Mucosa of gallbladder (tissue), 1 donor: Measurements from ENCODE around the gene CFAP298. TPM values are rescaled to one million over a fixed set of nuclear protein-coding genes. Genes with fewer than 3 reads are reported as not detected.
"Not testable (repeated sequence)": the region's sequence is repeated elsewhere in the genome, so short reads cannot be mapped to it uniquely, and the experiment has no call there.

Source experiments
- DNase-seq: peaks from one replicate; pipeline ENCODE4 v3.0.0-alpha.2; 2020; ENCODE audit warnings: low spot score
- total RNA-seq: library from RNA; stranded (reverse); gene quantifications from one replicate; pipeline ENCODE4 v1.2.1, GENCODE V29; 2021
- donor health status: DM: no; HTN: no; CAD: no.

The CFAP298 gene
- total RNA-seq, 1 donor from 2014 or later, result 43.2 TPM

DNA sequence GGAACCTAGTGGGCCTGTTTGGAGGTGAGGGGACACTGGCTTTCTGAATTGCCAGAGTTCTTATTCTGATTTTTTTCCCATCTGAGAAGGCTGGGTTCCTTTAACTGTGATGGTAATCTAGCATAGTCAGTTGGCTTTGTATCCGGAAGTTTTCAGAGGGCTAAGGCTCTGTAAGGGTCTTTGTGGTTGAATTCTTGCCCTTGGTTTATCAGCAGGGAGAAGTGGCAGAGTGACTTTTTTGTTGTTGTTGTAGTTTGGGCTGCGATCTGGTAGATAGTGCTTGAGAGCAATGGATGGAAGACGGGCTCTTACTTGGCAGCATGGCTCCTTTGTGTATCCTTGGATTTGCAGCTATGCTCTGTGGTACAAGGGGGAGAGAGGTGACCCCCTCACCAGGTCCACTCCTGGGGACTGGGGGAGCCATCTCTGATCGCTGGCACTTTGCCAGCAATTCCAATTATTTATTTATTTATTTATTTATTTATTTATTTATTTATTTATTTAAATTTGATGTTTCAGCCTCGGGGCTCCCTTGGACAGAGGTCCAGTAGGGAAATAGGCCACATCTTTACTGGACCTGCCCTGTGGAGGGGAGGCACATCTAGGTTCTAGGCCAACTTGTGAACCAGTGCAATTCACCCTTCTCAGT is 45.3 kb downstream of the CFAP298 start:
- no peak for DNase-seq

DNA sequence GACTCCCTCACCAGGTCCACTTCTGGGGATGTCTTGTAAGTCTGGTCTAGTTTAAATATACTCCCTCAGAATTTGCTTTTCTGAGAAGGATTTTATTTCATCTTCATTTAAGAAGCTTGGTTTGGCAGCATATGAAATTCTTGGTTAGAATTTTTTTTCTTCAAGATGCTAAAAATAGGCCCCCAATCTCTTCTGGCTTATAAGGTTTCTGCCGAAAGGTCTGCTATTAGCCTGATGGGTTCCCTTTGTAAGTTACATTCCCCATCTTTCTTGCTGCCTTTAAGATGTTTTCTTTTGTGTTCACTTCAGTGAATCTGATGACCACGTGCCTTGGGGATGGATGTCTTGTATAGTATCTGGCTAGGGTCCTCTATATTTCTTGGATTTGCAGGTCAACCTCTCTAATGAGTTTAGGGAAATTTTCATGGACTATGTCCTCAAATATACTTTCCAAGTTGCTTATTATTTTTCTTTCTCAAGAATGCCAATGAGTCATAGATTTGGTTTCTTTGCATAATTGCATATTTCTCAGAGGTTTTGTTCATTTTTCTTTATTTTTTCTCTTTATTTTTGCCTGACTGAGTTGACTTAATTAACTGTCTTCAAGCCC is 46.2 kb downstream of the CFAP298 start:
- DNase-seq, result no peak

DNA sequence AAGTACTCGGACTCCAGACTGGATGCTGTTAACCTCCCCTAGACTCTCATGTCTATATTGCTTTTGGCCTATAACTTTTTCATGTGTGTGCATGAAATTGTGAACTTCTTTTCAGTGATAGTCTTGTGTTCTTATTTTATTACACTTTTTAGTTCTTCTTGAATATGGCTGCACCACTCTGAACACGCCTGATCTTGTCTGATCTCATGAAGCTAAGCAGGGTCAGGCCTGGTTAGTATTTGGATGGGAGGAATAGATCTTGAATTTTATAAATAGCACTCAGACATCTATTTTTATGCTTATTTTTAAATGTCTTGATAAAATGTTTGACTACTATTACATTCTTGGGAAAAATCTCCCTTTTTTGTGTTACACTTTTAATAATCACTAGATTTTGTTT is 49.3 kb downstream of the CFAP298 start:
- DNase-seq, result no peak

- DNase-seq, result peak; percentile 39
Measured at GRCh38 chr21:32562426-32562825, 49.8 kb downstream of the CFAP298 start.

DNA sequence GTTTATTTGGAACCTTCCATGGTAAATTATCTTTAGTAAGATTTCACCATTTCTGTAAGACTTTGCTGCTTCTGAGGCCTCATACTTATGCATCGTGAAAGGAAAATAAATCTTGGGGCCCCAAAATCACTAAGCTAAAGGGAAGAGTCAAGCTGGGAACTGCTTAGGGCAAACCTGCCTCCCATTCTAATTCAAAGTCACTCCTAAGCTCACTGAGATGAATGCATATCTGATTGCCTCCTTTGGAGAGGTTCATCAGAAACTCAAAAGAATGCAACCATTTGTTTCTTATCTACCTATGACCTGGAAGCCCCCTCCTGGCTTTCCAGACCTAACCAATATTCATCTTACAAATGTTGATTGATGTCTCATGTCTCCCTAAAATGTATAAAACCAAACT is 50.7 kb downstream of the CFAP298 start:
- not testable (repeated sequence) for DNase-seq

DNA sequence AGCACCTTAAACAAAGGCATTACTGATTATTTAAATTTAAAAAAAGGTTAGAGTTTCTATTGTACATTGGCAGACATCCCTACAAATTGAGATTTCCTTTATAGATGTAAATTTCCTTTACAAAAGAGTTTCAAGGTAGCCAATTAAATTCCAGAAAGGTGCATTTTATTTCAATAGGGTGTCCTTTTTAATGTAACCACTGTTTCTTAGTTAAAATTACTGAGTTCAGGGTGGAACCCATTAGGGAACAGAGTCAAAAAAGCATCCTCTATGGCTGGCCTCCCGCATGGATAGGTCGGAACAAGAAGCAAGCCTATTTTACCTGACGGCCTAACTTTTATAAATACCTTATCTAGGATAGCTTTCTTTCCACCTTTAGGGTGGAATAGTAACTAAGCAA is 51.3 kb downstream of the CFAP298 start:
- no peak for DNase-seq

GRCh38 chr21:32559006-32559610 is 53.1 kb downstream of the CFAP298 start:
- DNase-seq, result no peak

GRCh38 chr21:32558106-32558505 is 54.1 kb downstream of the CFAP298 start:
- no peak for DNase-seq

DNA sequence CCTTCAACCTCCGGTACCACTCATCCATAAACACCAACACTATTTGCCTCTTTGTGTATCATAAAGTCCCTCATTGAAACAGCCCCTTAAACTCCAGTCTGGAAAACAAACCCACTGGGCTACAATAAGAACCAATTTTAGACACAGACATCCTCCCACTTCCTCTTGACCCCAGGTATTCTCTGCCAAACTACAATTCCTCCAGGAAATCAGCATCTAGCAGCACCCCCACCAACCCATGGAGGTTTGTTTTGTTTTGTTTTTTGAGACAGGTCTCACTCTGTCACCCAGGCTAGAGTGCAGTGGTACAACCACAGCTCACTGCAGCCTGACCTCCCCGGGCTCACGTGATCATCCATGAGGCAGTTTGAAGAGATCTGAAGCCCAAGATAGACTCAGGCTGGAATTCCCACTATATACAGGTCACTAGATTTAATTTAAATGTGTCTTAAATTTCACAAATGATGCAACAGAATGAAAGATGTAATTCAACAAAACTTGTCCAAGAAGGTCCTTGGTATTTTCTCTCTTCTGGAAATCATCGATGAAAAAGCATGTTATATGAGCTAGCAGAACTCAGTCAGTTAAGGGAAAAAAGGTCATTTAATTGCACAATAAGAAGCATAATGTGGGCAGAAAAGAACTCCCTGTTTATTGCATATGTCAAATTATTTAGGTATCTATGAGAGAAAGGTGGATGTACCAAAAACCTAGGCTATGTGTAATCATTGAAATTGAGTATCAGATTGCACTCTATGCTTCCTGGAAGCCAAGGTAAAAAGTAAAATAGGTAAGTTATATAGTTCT is 57.1 kb downstream of the CFAP298 start:
- DNase-seq, result no peak

DNA sequence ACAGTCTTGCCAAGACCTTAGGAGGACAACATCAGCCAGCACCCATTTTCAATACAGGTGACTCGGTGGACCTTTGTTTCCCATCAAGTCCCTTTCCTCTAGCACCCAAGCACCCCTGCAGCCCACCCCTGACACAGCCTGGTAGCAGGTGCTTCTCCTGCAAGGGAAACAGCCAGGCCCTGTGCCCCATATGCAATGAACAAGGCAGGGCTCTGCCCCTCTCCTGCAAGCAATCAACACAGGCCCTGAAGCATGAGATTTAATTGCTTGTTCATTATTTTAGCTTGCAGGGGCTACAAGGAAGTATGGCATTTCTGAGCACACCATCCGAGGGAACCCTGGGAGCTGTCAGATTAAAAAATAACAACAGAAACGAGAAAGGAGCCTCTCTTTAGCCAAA is 62.3 kb downstream of the CFAP298 start:
- DNase-seq, result no peak

DNA sequence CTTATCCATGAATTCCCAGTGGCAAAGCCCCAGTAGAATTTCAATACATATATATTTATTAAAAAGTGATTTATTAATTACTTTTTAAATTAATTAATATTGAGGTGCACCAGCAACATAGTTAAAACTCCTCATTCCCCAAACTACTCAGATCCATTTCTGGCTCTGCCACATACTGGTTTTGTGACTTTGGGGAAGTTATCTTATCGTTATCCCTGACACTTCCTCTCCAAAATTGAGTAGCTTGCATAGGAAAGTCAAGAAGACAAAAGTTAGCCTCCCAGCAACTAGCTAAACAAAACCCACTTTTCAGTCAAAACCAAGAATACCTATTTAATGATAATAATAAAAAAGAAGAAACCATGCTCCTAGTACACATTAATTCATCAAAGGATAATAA is 62.7 kb downstream of the CFAP298 start:
- DNase-seq, result no peak

Other genes starting within 250 kb of the CFAP298 start
- gene URB1, start 219.4 kb downstream of the CFAP298 start, total RNA-seq, result 11.3 TPM
- gene EVA1C, start 199.7 kb downstream of the CFAP298 start, total RNA-seq, result 34.8 TPM
- 2.1 TPM for gene TCP10L, start 26.9 kb downstream of the CFAP298 start, total RNA-seq
- gene SYNJ1, start 115.6 kb upstream of the CFAP298 start, total RNA-seq, result 17.5 TPM
- 31.2 TPM for gene PAXBP1, start 159.4 kb upstream of the CFAP298 start, total RNA-seq